AG10803 (cell line): ENCODE results near the gene TCIRG1.
A peak's percentile ranks its signal among the peaks of the same experiment; 100 is the strongest.

Experiments
- DNase-seq: peaks from one replicate; pipeline ENCODE4 v3.0.0; 2010; ENCODE audit warnings: low read depth
- H3K4me3 ChIP-seq: 2 replicates; pipeline ENCODE4 v1.5.1; 2011; ENCODE audit warnings: mild to moderate bottlenecking, low read length, control low read depth
- TF ChIP-seq, protein P1 (sequence below): conservative IDR thresholded peaks from 2 replicates; pipeline ENCODE4 v1.5.1; 2011; ENCODE audit warnings: mild to moderate bottlenecking, low read length, control low read depth, inconsistent platforms

TCIRG1 gene

DNA sequence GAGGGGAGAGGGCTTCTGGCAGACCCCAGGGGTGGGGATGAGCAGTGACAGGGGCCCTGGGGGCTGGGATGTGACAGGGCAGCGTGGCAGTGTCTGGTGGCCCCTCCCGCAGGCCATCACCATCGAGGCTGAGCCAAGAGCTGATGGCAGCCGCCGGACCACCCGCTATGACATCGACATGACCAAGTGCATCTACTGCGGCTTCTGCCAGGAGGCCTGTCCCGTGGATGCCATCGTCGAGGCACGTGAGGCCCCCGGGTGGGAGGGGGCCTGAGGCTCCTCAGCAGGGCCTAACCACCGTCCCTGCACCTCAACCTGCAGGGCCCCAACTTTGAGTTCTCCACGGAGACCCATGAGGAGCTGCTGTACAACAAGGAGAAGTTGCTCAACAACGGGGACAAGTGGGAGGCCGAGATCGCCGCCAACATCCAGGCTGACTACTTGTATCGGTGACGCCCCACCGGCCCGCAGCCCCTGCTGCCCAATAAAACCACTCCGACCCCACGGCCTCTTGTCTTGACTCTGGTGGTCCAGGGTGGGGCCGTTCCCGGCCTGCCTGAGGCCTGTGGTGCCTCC is 2.6 kb upstream of the TCIRG1 start:
- no peak overlapping the region for H3K4me3 ChIP-seq
- TF ChIP-seq, protein P1, sequence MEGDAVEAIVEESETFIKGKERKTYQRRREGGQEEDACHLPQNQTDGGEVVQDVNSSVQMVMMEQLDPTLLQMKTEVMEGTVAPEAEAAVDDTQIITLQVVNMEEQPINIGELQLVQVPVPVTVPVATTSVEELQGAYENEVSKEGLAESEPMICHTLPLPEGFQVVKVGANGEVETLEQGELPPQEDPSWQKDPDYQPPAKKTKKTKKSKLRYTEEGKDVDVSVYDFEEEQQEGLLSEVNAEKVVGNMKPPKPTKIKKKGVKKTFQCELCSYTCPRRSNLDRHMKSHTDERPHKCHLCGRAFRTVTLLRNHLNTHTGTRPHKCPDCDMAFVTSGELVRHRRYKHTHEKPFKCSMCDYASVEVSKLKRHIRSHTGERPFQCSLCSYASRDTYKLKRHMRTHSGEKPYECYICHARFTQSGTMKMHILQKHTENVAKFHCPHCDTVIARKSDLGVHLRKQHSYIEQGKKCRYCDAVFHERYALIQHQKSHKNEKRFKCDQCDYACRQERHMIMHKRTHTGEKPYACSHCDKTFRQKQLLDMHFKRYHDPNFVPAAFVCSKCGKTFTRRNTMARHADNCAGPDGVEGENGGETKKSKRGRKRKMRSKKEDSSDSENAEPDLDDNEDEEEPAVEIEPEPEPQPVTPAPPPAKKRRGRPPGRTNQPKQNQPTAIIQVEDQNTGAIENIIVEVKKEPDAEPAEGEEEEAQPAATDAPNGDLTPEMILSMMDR: no peak
- DNase-seq: no peak

GRCh38 chr11:68036717-68037239 is 2.0 kb upstream of the TCIRG1 start:
- TF ChIP-seq, protein P1: no peak

GRCh38 chr11:68037411-68038225 is 1.2 kb upstream of the TCIRG1 start:
- TF ChIP-seq, protein P1: no peak
- no peak overlapping the region; the same call in 1 of the 2 replicates for H3K4me3 ChIP-seq
- no peak for DNase-seq

More at GRCh38 chr11:68036717-68037239, 2.0 kb upstream of the TCIRG1 start:
- H3K4me3 ChIP-seq: no peak overlapping the region
- DNase-seq: no peak

DNA sequence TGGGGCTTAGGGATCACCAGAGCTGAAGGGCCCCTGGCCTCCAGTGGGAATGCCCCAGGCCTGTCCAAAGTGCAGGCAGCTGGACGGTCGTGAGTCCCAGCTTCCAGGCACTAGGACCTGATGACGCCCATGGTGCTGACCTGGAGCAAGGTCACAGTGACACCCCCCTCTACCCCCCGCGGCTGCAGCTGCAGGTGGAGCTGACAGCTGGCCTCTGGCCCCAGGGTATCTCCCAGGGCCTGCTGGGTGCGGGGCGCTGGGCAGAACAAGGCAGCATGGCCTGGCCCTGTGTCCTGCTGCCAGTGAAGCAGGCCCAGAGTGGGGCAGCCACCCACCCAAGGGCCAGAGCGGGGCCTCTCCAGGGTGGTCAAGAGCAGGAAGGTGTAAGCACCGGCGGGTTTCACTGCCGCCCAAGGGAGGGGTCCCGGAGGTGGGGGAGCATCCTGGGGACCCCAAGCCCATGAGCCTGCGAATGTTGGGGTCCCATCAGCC is 553 bp upstream of the TCIRG1 start:
- TF ChIP-seq, protein P1: no peak
- H3K4me3 ChIP-seq: peak overlapping the region; percentile 81
- DNase-seq: no peak

DNA sequence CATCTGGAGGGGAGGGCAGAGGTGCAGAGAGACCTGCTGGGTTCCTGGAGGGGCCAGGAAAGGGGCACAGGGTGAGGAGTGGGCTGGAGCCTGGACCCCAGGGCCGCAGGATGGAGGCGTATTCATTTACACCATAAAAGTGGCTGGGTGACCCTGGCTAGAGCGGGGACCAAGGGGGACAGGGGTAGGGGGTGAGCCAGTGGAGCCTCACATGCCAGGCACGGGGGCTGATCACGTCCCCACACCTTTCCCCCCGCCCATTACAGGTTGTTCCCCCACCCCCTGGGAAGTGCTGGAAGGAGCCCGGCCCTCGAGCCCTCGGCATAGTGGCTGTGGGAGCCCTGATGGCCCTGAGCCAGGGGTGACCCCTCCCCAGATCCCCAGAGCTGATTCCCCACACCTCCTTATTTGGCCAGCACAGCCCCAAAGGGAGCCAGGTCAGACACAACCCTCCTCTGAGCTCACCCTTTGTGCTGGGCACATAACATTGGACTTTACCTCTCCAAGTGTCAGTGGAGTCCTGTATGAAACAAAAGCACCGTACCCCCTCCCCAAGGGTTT is 781 bp downstream of the TCIRG1 start:
- peak overlapping the region; percentile 81 for H3K4me3 ChIP-seq
- DNase-seq: no peak
- TF ChIP-seq, protein P1: no peak

- DNase-seq: peak; percentile 71
- peak overlapping the region; percentile 81 for H3K4me3 ChIP-seq
Observed at GRCh38 chr11:68040101-68040956, 1.5 kb downstream of the TCIRG1 start.

More at GRCh38 chr11:68040101-68040956, 1.5 kb downstream of the TCIRG1 start:
- TF ChIP-seq, protein P1: no peak
